GM12892 (cell line): Measurements from ENCODE around the gene FAM20B.

Experiments
- POLR2A ChIP-seq: IDR thresholded peaks from 2 replicates; pipeline ENCODE4 v1.6.1; 2011; ENCODE audit warnings: low read depth, low read length, control low read depth
- POLR2AphosphoS5 ChIP-seq: IDR thresholded peaks from 2 replicates; pipeline ENCODE4 v1.6.1; 2011; ENCODE audit warnings: low read depth, low read length, control low read depth
- TAF1 ChIP-seq: IDR thresholded peaks from 2 replicates; pipeline ENCODE4 v1.6.1; 2011; ENCODE audit warnings: low read depth, mild to moderate bottlenecking, control low read depth, low read length, borderline replicate concordance

- TF ChIP-seq POLR2A, result no peak
- no peak for TF ChIP-seq POLR2AphosphoS5
- TF ChIP-seq TAF1, result no peak
These were observed 89.5 kb downstream of the FAM20B start for GRCh38 chr1:179115181-179115580.
